CD4-positive, alpha-beta memory T cell (primary cell): ENCODE data around the gene COL5A2. TPM values are rescaled to one million over a fixed set of nuclear protein-coding genes. Genes with fewer than 3 reads are reported as not detected.

Experiments used
- CTCF ChIA-PET: fragments of 350-600 bp; sonication (Branson Sonifier 250); formaldehyde crosslinking; loops from one replicate; lab custom pipeline; 2021; ENCODE audit warnings: inconsistent platforms; ENCODE audit not compliant: partially characterized antibody; lab: Charles Lee
- POLR2A ChIA-PET: fragments of 350-600 bp; sonication (Branson Sonifier 250); formaldehyde crosslinking; loops from one replicate; lab custom pipeline; 2021; ENCODE audit not compliant: partially characterized antibody; lab: Charles Lee
- DNase-seq, 5 donors: peaks; one replicate each; pipeline versions ENCODE4 v3.0.0 to v3.0.0-alpha.2; 2020 to 2022; ENCODE audit warnings: mixed read lengths in 1 of 5
- H3K27ac ChIP-seq: one replicate; pipeline ENCODE4 v1.7.0; 2013; ENCODE audit warnings: low read depth, low read length
- H3K27me3 ChIP-seq: 2 replicates; pipeline ENCODE4 v1.7.0; 2013; ENCODE audit warnings: mild to moderate bottlenecking, low read length, moderate library complexity; ENCODE audit not compliant: insufficient read depth
- H3K36me3 ChIP-seq: 2 replicates; pipeline ENCODE4 v1.7.0; 2013; ENCODE audit warnings: mild to moderate bottlenecking, low read length, moderate library complexity; ENCODE audit not compliant: insufficient read depth
- H3K4me1 ChIP-seq: 2 replicates; pipeline ENCODE4 v1.7.0; 2013; ENCODE audit warnings: mild to moderate bottlenecking, low read length, moderate library complexity; ENCODE audit not compliant: insufficient read depth
- H3K4me3 ChIP-seq, 2 donors: one replicate each; pipeline ENCODE4 v1.7.0; 2013; ENCODE audit warnings: low read length in 2 of 2, mild to moderate bottlenecking in 1 of 2
- H3K9me3 ChIP-seq, 2 donors: one replicate each; pipeline ENCODE4 v1.7.0; 2013; ENCODE audit warnings: low read length in 2 of 2, control low read depth in 1 of 2; ENCODE audit not compliant: control insufficient read depth in 1 of 2
- H3K27ac Mint-ChIP-seq, 7 donors: one replicate each; pipeline ENCODE4 v1.8.0; 2020 to 2021; ENCODE audit warnings: mixed read lengths in 7 of 7, mild to moderate bottlenecking in 6 of 7, inconsistent platforms in 3 of 7, moderate library complexity in 3 of 7
- H3K27me3 Mint-ChIP-seq, 2 donors: one replicate each; pipeline ENCODE4 v1.8.0; 2020 to 2021; ENCODE audit warnings: mixed read lengths in 2 of 2
- H3K36me3 Mint-ChIP-seq, 2 donors: one replicate each; pipeline ENCODE4 v1.8.0; 2020 to 2021; ENCODE audit warnings: mixed read lengths in 2 of 2, inconsistent platforms in 1 of 2, mild to moderate bottlenecking in 1 of 2
- H3K4me1 Mint-ChIP-seq, 4 donors: one replicate each; pipeline ENCODE4 v1.8.0; 2020 to 2021; ENCODE audit warnings: mixed read lengths in 4 of 4, mild to moderate bottlenecking in 1 of 4
- H3K4me3 Mint-ChIP-seq, 8 donors: one replicate each; pipeline ENCODE4 v1.8.0; 2020 to 2021; ENCODE audit warnings: mixed read lengths in 8 of 8, mild to moderate bottlenecking in 7 of 8, moderate library complexity in 6 of 8, inconsistent platforms in 3 of 8
- H3K9me3 Mint-ChIP-seq, 8 donors: one replicate each; pipeline ENCODE4 v1.8.0; 2020 to 2021; ENCODE audit warnings: mixed read lengths in 8 of 8, mild to moderate bottlenecking in 5 of 8, inconsistent platforms in 3 of 8, moderate library complexity in 1 of 8
- intact Hi-C: fragments of 100-400 bp; cut with micrococcal nuclease; formaldehyde crosslinking; loops from one replicate; pipeline ENCODE4 v1.15.1; 2023
- polyA plus RNA-seq, 2 donors: library from polyadenylated mRNA; unstranded; fragments of 300-500 nt; fragmentation: Illumina TruSeq; gene quantifications; one replicate each; pipeline ENCODE4 v1.2.3, GENCODE V29; 2021
- total RNA-seq, 2 experiments: library from RNA; stranded (reverse); gene quantifications; one replicate each; pipeline ENCODE4 v1.2.3, GENCODE V29; 2021

The COL5A2 gene
- total RNA-seq (1 to 10 TPM; 1.1 to 1.2 TPM), polyA plus RNA-seq (under 1 TPM in 1 of 2 donors, not detected in 1; 0.05 TPM)

DNA sequence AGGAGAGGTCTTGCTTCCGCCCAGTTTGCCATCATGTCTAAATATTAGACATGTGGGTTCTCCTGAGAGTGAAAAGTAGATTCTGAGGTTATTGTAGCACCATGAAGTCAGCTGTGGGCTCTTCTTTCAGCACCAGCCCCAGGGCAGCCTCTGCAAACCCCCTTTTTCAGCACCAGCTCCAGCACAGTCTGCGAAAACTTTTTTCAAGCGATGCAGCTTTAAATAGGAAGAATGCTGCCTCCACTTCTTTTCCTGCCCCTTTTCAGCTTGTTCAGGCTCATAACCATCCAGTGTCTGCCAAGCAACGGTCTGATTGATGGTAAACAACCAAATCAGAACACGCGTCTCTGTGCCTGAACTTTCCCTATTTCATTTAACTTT, at the start of gene COL5A2:
COL5A2 (minus strand) TSS at position 192 of the 381 bp plus-strand sequence; CDS start at position 35, 157 bp downstream.
- no peaks in the 10 kb centered on the region for H3K36me3 Mint-ChIP-seq
- Histone ChIP-seq H3K27me3 (no peaks in the 10 kb centered on the region), H3K27ac (no peak within 1 kb of the TSS), H3K4me3 (no peak within 1 kb of the TSS), H3K36me3 (no peaks in the 10 kb centered on the region), H3K9me3 (no peaks in the 10 kb centered on the region), H3K4me1 (no peaks in the 10 kb centered on the region)
- ChIA-PET CTCF (interaction anchor here (1.0 kb wide), 1 partner anchor 39 kb away, joined by 3 read pairs; no protein-coding TSS in a partner anchor), POLR2A (no interaction called here)
- peak within 1 kb of the TSS in 1 of 7 donors; percentile 25 for H3K27ac Mint-ChIP-seq
- H3K27me3 Mint-ChIP-seq: peaks cover 9 to 13% of the 10 kb centered on the region in 2 donors
- DNase-seq: no peak
- H3K4me3 Mint-ChIP-seq: peak within 1 kb of the TSS; percentile 4 to 71 (median 32)
- peaks cover 9 to 13% (median 10%) of the 10 kb centered on the region in 4 donors for H3K4me1 Mint-ChIP-seq
- intact Hi-C loops: no loop called here
- peaks cover 0 to 3% (median 0%) of the 10 kb centered on the region in 8 donors for H3K9me3 Mint-ChIP-seq

DNA sequence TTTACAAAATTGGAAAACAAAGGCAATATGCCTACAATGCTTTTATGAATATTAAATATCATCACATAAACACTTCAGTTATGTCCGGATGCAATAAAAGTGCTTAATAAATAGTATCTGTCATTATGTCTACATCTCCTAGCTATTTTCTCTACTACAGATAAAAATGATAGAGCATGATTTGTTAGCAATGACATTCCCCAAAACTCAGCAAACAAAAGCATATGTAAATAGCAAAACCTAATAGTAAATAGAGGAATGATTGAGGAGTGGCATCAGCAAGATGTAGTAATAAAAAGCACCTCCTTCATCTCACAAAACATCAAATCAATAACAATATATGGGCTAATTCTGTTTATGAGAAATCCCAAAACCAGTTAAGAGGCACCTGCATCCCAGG, 46.5 kb upstream of the COL5A2 start:
- no peaks in the 10 kb centered on the region for H3K9me3 Mint-ChIP-seq
- H3K4me3 Mint-ChIP-seq: no peak overlapping the region
- ChIA-PET CTCF (no interaction called here), POLR2A (no interaction called here)
- no peaks in the 10 kb centered on the region for H3K36me3 Mint-ChIP-seq
- intact Hi-C loops: no loop called here
- no peak for DNase-seq
- H3K27me3 Mint-ChIP-seq: no peaks in the 10 kb centered on the region
- H3K27ac Mint-ChIP-seq: no peak overlapping the region
- H3K4me1 Mint-ChIP-seq: peaks cover 0 to 4% (median 0%) of the 10 kb centered on the region in 4 donors
- no peak overlapping the region for H3K27ac ChIP-seq
- H3K36me3 ChIP-seq: no peaks in the 10 kb centered on the region
- no peaks in the 10 kb centered on the region for H3K27me3 ChIP-seq
- no peaks in the 10 kb centered on the region for H3K9me3 ChIP-seq
- H3K4me1 ChIP-seq: no peaks in the 10 kb centered on the region
- H3K4me3 ChIP-seq: no peak overlapping the region

DNA sequence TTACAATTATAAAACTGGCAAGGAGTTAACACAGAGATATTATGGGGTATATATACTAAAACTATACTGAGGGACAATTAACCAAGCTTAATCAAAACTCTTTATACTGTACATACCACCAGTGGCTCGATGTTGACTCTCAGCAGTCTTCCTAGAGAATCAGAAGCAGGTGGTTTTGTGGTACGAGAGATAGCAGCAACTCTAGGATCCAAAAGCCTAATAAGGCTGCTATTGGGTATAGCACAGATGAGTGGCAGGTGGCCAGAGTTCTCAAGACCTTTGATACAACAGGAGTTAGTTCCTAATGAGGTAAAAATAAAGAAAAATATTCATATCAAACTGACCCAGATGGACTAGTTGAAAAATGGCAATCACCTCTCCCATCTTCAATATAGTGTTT, 45.5 kb upstream of the COL5A2 start:
- intact Hi-C loops: no loop called here
- no peak for DNase-seq
- no peak overlapping the region for H3K4me3 ChIP-seq
- H3K9me3 Mint-ChIP-seq: no peaks in the 10 kb centered on the region
- H3K27me3 ChIP-seq: no peaks in the 10 kb centered on the region
- ChIA-PET POLR2A (no interaction called here), CTCF (no interaction called here)
- no peak overlapping the region for H3K27ac Mint-ChIP-seq
- H3K36me3 ChIP-seq: no peaks in the 10 kb centered on the region
- no peaks in the 10 kb centered on the region for H3K9me3 ChIP-seq
- no peaks in the 10 kb centered on the region for H3K36me3 Mint-ChIP-seq
- H3K27ac ChIP-seq: no peak overlapping the region
- H3K4me3 Mint-ChIP-seq: no peak overlapping the region
- no peaks in the 10 kb centered on the region for H3K4me1 ChIP-seq
- no peaks in the 10 kb centered on the region for H3K27me3 Mint-ChIP-seq
- H3K4me1 Mint-ChIP-seq: peaks cover 0 to 4% (median 0%) of the 10 kb centered on the region in 4 donors

DNA sequence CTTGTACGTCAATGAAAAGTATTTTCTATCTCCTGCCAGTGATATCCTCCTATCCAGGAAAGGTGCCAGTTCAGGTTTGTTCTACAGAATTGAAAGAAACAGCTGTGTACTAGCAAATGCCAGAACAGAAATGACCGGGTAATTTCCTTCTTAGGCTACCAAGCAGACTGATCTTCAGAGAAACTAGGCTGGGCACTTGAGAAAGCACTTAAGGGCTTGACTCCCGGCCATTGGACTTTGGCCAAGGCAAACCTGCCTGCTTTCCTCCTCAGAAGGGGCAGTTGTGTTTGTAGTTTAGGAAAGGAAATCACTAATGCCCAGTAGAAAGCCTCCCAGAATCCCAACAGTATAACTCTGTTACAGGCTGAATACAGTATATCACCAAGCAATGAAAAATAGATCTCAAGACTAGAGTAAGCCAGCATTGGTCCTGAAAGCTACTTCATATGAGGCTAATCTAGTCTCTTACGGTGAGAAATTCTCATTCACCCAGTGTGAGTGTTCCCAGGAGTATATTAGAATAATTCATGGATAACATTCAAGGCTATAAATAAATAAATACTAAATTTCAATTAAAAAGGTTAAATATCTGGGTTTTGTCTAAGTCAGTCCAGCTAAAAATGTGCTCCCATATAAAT, 43.0 kb upstream of the COL5A2 start:
- intact Hi-C loops: no loop called here
- Histone ChIP-seq H3K36me3 (no peaks in the 10 kb centered on the region), H3K4me1 (no peaks in the 10 kb centered on the region), H3K27me3 (no peaks in the 10 kb centered on the region), H3K9me3 (no peaks in the 10 kb centered on the region), H3K27ac (no peak overlapping the region), H3K4me3 (no peak overlapping the region)
- Mint-ChIP-seq H3K27me3 (no peaks in the 10 kb centered on the region), H3K36me3 (no peaks in the 10 kb centered on the region), H3K4me1 (peaks cover 0 to 4% (median 0%) of the 10 kb centered on the region in 4 donors), H3K9me3 (no peaks in the 10 kb centered on the region), H3K27ac (no peak overlapping the region), H3K4me3 (no peak overlapping the region)
- ChIA-PET CTCF (no interaction called here), POLR2A (no interaction called here)
- DNase-seq: no peak

DNA sequence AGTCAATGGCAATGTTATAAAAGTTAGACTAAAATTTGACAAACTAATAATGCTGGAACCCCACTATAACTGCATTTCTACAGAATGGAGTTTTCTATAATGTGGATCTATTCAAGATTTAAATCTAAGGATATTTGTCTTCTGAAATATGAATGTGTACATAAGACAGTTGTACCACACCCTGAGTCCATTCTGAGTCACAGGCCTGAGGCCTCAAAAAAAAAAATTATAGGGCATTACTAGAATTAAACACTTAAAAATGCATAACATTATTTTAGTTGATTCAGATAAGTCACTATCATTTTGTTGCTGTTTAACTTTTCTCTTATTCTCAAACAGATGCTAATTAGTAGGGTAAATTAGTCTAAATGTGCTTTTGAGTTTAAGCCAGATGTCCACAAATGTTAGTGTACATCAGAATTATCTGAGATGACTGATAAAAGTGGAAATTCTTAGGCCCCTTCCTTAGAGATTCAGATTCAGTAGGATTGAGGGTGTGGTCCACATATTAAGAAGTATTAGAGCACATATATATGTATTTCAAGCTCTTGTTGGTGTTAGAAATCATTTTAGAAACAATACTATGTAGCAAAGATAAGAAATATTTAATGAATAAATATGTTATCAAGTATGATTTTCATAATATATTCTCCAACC, 42.4 kb upstream of the COL5A2 start:
- H3K4me1 ChIP-seq: no peaks in the 10 kb centered on the region
- no peaks in the 10 kb centered on the region for H3K36me3 Mint-ChIP-seq
- ChIA-PET CTCF (no interaction called here), POLR2A (no interaction called here)
- no peak overlapping the region for H3K4me3 Mint-ChIP-seq
- intact Hi-C loops: no loop called here
- DNase-seq: no peak
- no peaks in the 10 kb centered on the region for H3K27me3 Mint-ChIP-seq
- no peak overlapping the region for H3K27ac ChIP-seq
- peaks cover 0 to 4% (median 0%) of the 10 kb centered on the region in 4 donors for H3K4me1 Mint-ChIP-seq
- H3K27me3 ChIP-seq: no peaks in the 10 kb centered on the region
- H3K4me3 ChIP-seq: no peak overlapping the region
- no peaks in the 10 kb centered on the region for H3K36me3 ChIP-seq
- H3K9me3 Mint-ChIP-seq: no peaks in the 10 kb centered on the region
- no peaks in the 10 kb centered on the region for H3K9me3 ChIP-seq
- H3K27ac Mint-ChIP-seq: no peak overlapping the region

DNA sequence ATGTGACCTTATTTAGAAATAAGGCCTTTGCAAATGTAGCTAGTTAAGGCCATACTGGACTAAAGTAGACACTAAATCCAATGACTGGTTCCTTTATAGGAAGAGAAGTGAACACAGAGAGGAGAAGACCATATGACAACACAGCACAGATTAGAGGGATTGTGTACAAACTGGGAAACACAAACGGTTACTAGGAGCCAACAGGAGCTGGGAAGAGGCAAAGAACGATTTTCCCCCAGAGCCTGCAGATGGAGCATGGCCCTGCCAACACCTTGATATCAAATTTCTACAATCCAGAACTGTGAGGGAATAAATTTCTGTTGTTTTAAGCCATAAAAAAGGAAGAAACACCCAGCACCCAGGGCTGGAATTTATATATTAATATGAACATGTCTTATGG, 38.7 kb upstream of the COL5A2 start:
- H3K9me3 Mint-ChIP-seq: no peaks in the 10 kb centered on the region
- DNase-seq: no peak

DNA sequence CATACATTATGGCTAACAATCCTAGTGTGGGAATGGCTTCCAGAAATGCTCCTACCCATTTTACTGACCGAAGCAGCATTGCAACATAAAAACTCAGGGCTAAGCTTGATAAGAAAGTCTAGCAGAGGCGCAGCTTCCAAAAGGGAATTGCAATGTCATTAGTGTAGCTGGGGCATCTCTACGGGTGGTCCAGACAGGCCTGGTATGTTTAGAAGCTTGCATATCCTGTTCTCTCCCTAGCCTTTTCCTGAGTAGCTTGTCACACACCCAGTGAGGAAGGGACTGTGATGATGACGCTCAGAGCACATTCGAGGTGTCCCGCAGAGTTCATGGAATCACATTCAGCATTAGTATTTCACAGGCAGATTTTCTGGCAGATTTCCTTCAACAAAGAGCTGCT, 38.0 kb upstream of the COL5A2 start:
- no peaks in the 10 kb centered on the region for H3K36me3 Mint-ChIP-seq
- intact Hi-C loops: no loop called here
- ChIA-PET CTCF (no interaction called here), POLR2A (no interaction called here)
- no peaks in the 10 kb centered on the region for H3K4me1 Mint-ChIP-seq
- H3K9me3 ChIP-seq: no peaks in the 10 kb centered on the region
- peaks cover 0 to 3% of the 10 kb centered on the region in 2 donors for H3K27me3 Mint-ChIP-seq
- H3K9me3 Mint-ChIP-seq: no peaks in the 10 kb centered on the region
- no peaks in the 10 kb centered on the region for H3K27me3 ChIP-seq
- no peak for DNase-seq
- no peaks in the 10 kb centered on the region for H3K4me1 ChIP-seq
- H3K36me3 ChIP-seq: no peaks in the 10 kb centered on the region
- H3K4me3 Mint-ChIP-seq: no peak overlapping the region
- no peak overlapping the region for H3K27ac ChIP-seq
- H3K4me3 ChIP-seq: no peak overlapping the region
- H3K27ac Mint-ChIP-seq: no peak overlapping the region

More for the DNA sequence above, 38.7 kb upstream of the COL5A2 start:
- no peak overlapping the region for H3K4me3 Mint-ChIP-seq
- H3K27me3 ChIP-seq: no peaks in the 10 kb centered on the region
- no peak overlapping the region for H3K27ac Mint-ChIP-seq
- peaks cover 0 to 2% (median 0%) of the 10 kb centered on the region in 4 donors for H3K4me1 Mint-ChIP-seq
- intact Hi-C loops: no loop called here
- no peak overlapping the region for H3K4me3 ChIP-seq
- POLR2A ChIA-PET: no interaction called here
- CTCF ChIA-PET: no interaction called here
- H3K9me3 ChIP-seq: no peaks in the 10 kb centered on the region
- H3K27ac ChIP-seq: no peak overlapping the region
- H3K27me3 Mint-ChIP-seq: peaks cover 0 to 3% of the 10 kb centered on the region in 2 donors
- no peaks in the 10 kb centered on the region for H3K36me3 ChIP-seq
- H3K4me1 ChIP-seq: no peaks in the 10 kb centered on the region
- H3K36me3 Mint-ChIP-seq: no peaks in the 10 kb centered on the region
